OCI-M1 (cell line): ENCODE data around the gene HTR1D.

Experiments used
- DNase-seq: peaks from one replicate; lab custom pipeline; 2025; lab: John Stamatoyannopoulos, UW

HTR1D gene

GRCh38 chr1:23184212-23184934 lies 32.9 kb downstream of the HTR1D start:
- peak; percentile 73 for DNase-seq

- DNase-seq = no peak
These were observed 37.4 kb downstream of the HTR1D start for GRCh38 chr1:23179862-23180261.

GRCh38 chr1:23178950-23179349 lies 38.4 kb downstream of the HTR1D start:
- peak; percentile 46 for DNase-seq

GRCh38 chr1:23178414-23178813 lies 38.9 kb downstream of the HTR1D start:
- DNase-seq = no peak

- DNase-seq = peak; percentile 54
These were observed 39.6 kb downstream of the HTR1D start for GRCh38 chr1:23177438-23178380.

GRCh38 chr1:23177031-23177430 lies 40.3 kb downstream of the HTR1D start:
- DNase-seq = no peak

- DNase-seq = peak; percentile 40
These were observed 42.7 kb downstream of the HTR1D start for GRCh38 chr1:23174426-23175110.

GRCh38 chr1:23171181-23171755 lies 46.0 kb downstream of the HTR1D start:
- DNase-seq = no peak

GRCh38 chr1:23169727-23170335 lies 47.5 kb downstream of the HTR1D start:
- peak; percentile 84 for DNase-seq

- no peak for DNase-seq
These were observed 48.1 kb downstream of the HTR1D start for GRCh38 chr1:23169195-23169575.

GRCh38 chr1:23168445-23169194 lies 48.7 kb downstream of the HTR1D start, which contains the start of gene LUZP1:
TSS of gene LUZP1 (minus strand) at chr1:23168856.
- peak; percentile 91 for DNase-seq

- peak; percentile 51 for DNase-seq
These were observed 49.2 kb downstream of the HTR1D start for GRCh38 chr1:23168079-23168444.

- DNase-seq = peak; percentile 49
These were observed 49.8 kb downstream of the HTR1D start for GRCh38 chr1:23167353-23168078.

GRCh38 chr1:23166854-23167253 lies 50.4 kb downstream of the HTR1D start:
- no peak for DNase-seq

GRCh38 chr1:23163395-23163794 lies 53.9 kb downstream of the HTR1D start:
- peak; percentile 21 for DNase-seq

- DNase-seq = no peak
These were observed 57.1 kb downstream of the HTR1D start for GRCh38 chr1:23159963-23160877.

- no peak for DNase-seq
These were observed 60.4 kb downstream of the HTR1D start for GRCh38 chr1:23156940-23157339.

GRCh38 chr1:23152966-23153684 lies 64.2 kb downstream of the HTR1D start:
- no peak for DNase-seq
